GM12801 (cell line): Measurements from ENCODE around the gene SEMA6D.

Experiments used
- TF ChIP-seq, protein P1 (sequence below): IDR thresholded peaks from one replicate; pipeline ENCODE4 v1.5.1; 2011; ENCODE audit warnings: control low read depth; ENCODE audit not compliant: insufficient read length; ENCODE audit errors: extremely low read depth

SEMA6D gene

DNA sequence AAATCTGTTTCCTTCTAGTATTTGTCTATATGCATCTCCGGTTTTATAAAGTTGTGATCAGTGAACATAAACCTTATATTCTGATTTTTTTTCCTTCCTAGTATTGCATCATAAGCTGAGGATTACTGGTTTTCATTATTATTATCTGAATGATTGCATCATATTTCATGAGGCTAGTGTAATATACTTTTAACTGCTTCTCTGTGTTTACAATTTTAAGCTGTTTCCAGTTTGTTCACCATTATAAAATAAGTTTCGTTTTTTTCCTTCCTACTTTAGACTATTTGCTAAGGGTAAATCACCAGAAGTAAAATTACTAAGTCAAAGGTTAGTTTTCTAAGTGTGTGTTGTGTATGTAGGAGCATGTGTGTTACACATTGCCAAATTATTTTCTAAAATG is 20.2 kb downstream of the SEMA6D start:
- TF ChIP-seq, protein P1, sequence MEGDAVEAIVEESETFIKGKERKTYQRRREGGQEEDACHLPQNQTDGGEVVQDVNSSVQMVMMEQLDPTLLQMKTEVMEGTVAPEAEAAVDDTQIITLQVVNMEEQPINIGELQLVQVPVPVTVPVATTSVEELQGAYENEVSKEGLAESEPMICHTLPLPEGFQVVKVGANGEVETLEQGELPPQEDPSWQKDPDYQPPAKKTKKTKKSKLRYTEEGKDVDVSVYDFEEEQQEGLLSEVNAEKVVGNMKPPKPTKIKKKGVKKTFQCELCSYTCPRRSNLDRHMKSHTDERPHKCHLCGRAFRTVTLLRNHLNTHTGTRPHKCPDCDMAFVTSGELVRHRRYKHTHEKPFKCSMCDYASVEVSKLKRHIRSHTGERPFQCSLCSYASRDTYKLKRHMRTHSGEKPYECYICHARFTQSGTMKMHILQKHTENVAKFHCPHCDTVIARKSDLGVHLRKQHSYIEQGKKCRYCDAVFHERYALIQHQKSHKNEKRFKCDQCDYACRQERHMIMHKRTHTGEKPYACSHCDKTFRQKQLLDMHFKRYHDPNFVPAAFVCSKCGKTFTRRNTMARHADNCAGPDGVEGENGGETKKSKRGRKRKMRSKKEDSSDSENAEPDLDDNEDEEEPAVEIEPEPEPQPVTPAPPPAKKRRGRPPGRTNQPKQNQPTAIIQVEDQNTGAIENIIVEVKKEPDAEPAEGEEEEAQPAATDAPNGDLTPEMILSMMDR = no peak

DNA sequence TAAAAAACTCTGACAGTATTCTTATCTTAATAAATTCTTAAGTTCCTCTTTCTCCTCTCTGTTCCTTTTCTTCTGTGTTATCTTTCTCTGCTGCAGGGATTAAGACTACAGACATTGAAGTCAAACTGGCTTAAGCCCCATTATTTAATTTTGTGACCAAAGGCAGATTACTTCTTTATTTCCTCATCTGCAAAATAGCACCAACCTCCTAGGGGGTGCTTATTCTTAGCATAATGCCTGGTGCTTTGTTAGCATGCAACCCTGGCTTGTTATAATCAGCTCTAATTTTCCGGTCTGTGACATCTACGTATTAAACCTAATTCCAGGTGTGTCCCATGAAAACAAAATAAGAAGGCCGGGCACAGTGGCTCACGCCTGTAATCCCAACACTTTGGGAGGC is 23.8 kb downstream of the SEMA6D start:
- TF ChIP-seq, protein P1 = no peak

DNA sequence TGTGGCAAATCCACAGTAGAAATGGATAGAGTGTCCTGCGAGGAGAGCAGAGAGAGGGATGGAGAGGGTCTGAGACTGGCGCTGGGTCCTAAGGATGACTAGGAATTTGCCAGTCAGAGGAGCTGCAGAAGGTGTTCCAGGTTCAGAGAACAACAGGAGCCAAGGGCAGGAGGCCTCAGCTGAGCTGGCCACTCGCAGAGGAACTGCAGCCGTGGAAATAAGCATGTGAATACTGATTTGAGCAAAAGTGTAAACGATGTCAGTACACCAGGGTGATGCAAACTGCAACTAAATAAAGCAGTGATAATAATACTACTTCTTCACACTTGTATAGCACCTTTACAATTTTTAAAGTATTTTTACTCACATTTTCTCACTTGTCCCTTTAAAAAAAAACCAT is 24.6 kb downstream of the SEMA6D start:
- TF ChIP-seq, protein P1 = no peak

DNA sequence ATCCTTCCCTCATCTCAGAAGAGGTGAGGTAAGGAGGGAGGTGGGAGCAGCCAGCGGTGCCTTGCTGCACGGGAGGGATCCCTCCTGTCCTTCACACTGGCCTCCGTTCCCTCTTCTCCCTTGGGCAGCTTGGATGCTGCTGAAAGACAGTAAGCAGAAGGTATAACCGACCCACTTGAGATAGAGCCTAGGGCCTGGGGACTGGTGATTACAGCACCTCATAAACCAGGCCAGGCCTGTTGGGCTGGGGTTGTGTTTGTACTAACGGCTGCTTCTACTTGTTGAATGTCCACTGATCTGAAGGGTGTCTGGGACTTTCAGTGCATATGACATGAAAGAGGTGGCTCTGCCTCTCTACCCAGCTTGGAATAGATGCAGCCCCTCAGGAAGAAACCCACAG is 25.0 kb downstream of the SEMA6D start:
- TF ChIP-seq, protein P1 = no peak

DNA sequence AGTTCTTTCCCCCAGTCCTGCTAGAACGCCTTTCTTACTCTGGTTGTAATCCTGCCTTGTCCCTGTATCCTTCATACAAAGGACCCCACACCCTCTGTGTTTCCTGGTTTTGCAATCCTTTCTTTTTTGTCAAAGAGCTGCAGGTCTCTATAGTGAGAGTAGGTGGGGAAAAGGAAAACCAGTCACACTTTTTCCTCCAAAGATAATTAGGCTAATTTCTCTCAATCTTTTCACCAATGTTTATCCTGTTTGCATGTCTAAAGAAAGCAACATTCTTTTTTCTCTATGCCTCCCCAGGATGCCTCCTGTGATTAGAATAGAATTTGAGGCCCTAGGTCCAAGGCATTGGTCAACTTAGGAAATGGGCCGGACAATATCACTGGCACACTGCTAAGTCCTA is 25.4 kb downstream of the SEMA6D start:
- TF ChIP-seq, protein P1 = no peak

DNA sequence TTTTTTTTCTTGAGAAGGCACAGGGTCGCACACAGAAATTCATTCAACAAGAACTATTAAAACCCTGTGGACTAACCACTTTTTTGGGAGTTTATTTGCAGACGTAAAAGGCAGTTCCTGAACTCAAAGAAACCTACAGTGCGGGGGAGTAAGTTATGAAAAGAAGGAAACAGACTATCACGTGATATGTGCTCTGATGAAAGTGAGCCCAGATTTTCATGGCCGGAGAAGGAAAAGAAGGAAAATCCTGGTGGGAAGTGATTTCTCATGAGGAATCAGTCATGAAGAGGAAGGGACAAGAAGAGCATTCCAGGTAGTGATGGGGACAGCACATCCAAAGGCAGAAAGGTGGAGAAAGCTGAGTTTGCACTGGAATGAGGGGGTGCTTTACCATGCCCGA is 26.1 kb downstream of the SEMA6D start:
- TF ChIP-seq, protein P1 = no peak

DNA sequence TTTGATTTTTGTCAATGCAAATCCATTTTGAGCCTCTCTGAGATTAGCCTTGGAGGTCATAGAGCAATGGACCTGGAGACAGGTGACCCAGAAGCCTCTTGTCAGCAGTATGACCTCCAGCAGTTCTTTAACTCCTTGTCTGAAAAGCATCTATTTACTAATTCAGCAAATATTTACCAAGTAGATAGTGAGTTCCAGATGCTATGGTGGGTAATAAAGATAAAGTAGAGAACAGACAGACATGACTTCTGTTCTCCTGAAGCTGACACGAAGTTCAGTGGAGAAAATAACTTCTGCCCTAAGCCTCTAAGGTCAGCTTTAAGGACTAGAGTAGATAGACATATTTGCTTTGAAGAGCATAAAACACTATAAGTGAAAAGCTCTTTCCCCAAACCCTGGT is 26.6 kb downstream of the SEMA6D start:
- TF ChIP-seq, protein P1 = no peak

DNA sequence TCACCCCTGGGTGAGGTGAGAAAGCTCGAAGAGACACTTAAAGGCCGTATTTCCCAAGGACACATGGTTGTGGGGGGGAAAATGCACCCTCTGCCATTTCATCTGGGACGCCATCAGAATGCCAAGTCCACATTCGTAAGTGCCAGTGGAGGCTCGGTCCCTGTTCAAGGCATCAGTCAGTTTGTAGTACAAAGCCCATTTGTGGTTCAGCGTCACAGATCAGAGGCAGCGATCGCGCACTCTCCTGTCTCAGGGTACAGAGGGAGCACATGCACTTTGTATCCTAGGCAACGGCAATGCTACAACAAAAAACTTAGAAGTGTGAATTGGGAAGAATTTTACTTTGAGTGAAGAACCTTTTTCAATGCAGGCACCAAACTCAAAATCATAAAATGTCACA is 27.2 kb downstream of the SEMA6D start:
- TF ChIP-seq, protein P1 = no peak
